GM19455 (cell line): ENCODE measurements around the gene LRP1B.
"Not testable (repeated sequence)": the region's sequence is repeated elsewhere in the genome, so short reads cannot be mapped to it uniquely, and the experiment has no call there.

Experiments
- ATAC-seq: cut with Tn5 transposase; IDR thresholded peaks from one replicate; pipeline ENCODE4 v1.9.1; 2021; ENCODE audit not compliant: unreplicated experiment

Gene LRP1B

GRCh38 chr2:142104134-142104758 lies 26.6 kb downstream of the LRP1B start:
- no peak for ATAC-seq

GRCh38 chr2:142100970-142101369 lies 29.8 kb downstream of the LRP1B start:
- ATAC-seq = no peak

DNA sequence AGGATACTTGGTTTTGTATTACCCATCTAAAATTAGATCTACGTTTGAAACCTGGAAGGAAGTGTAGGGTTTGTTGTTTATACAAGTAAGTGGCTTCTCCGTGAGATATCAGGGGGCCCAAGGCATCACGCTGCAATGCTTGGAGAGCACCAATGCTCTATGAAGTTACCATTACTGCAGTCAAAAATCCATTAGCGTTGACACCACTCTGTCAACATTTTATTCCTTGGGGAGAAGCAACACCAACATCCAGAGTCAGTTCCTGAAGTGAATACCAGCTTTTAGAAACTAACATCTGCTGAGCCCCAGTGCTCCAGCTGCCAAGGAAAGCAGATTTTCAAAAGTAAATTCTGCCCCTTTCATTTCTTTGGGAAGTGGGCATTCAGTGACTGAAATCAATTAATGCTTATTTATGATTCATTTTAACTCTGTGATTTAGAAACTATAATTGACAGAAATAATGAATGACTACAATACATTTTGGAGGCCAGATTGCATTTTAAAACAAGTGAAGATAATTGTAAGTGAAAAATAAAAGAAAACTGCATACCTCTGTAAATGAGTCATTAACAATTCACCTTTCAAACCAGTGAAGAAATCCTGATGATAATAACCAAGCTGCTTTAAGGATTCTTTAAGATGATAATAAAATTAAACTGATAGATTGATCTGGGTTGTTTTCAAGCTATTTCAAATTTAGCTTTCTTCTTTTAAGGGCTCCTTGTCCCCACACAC lies 30.5 kb downstream of the LRP1B start:
- ATAC-seq = no peak

GRCh38 chr2:142097711-142098110 lies 33.1 kb downstream of the LRP1B start:
- ATAC-seq = no peak

- no peak for ATAC-seq
Measured at GRCh38 chr2:142095647-142096046, 35.2 kb downstream of the LRP1B start.

DNA sequence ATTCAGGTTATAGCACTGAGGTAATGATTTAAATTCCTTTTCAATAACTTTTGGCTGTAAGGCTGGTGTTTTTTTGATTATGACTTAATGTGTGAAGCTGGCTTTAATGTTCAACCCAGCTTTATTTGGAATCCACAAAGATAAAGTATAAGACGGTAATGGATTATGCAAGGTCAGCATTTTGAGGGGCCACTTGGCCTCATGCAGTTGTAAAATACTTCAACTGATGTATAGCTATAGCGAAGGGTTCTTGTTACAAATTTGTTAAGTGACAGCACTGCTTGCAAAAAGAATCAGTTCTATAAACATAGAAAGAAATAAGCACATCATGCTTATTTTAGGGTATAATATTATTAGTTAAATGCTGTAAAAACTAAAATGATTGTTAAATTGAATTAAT lies 36.6 kb downstream of the LRP1B start:
- no peak for ATAC-seq

DNA sequence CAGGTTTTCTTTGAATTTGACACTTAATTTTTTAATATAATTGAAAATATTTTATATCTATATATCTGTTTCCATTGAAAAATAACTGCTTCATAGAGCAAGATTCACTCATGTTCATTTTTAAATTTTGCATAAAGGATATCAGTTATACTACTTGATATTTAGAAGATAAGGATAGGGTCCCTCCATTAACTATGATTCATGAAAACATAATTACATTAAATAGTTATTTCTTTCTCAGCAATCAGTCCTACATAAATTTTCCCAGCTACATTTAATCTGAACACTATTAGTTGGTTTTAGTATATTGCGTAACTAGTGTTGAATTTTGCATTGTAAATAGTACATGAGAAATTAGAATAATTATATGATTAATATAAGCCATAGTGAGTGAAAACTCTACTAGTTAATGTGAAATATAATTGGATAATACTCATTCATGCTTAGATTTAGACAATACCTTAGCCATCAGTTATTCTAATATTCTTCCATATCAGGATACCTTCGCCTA lies 42.7 kb downstream of the LRP1B start:
- no peak for ATAC-seq

DNA sequence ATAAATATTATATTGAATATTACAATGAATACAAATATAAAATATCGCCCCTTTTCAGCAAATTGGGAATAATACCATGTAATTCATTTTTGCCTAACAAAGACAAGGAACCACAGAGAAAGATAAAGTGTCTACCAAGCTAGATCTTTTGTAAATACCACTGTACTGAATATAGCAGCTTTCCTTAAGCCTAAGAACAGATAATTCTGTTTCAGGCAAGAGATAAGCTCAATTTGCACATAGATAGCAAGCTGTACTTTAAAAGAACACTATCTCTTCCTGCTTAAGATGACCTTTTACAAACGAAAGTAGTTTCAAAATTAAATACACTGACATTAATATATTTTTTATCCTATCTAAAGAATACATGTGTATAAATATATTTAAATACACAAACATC lies 43.2 kb downstream of the LRP1B start:
- not testable (repeated sequence) for ATAC-seq

DNA sequence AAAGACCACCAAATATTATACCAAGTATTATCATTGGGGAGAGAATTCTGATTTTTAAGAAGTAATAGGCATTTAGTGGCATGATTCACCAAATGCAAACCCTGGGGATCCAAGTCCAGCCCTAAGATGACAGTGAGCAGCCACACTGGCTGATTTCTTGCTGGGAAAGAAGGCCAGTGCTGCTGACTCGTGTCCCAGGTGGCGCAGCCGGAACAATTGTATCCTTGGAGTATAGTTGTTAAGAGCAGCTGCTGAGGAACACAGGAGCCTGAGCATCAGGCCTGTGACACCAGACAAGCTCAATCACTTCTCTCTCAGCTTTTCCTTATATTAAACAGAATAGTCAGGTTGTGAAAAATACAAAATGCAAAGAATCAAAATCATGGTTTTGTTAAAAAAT lies 48.4 kb downstream of the LRP1B start:
- no peak for ATAC-seq

DNA sequence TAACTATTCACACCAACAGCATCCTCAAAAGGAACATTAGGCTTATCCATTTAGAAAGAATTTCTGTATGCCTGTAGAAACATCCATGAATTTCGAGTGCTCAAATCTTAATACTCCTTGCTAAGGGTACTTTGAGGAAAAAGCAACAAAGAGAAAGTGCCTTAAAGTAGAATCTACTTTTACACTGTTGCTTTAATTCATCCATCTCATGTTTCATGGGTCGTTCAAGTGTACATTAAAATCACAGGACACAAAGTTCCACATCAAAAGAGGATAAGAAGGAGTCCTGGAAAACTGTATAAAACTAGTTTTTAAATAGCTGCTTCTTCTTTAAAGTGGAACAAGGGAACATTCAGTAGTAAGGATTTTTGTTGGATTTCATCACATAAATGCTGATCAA lies 54.5 kb downstream of the LRP1B start:
- no peak for ATAC-seq

DNA sequence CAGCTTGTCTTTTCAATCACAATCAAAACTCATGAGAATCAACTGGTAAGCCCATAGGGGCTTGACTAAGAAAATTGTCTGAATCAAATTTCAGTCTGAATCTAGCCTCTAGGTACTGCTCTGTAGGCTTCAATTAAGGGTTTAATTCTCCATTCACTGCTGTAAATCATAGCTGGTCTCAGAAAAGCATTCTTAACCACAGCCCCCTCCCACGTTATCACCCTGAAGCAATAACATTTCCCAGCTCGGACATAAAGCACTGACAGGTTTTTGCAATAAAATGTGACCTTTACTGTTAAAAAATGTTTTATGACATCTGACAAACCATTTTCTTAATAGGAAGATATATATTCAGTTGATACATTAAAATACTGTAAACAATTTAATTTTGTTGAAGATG lies 55.0 kb downstream of the LRP1B start:
- no peak for ATAC-seq

- ATAC-seq = no peak
Measured at GRCh38 chr2:142069251-142069888, 61.4 kb downstream of the LRP1B start.

- ATAC-seq = no peak
Measured at GRCh38 chr2:142065700-142066099, 65.1 kb downstream of the LRP1B start.

DNA sequence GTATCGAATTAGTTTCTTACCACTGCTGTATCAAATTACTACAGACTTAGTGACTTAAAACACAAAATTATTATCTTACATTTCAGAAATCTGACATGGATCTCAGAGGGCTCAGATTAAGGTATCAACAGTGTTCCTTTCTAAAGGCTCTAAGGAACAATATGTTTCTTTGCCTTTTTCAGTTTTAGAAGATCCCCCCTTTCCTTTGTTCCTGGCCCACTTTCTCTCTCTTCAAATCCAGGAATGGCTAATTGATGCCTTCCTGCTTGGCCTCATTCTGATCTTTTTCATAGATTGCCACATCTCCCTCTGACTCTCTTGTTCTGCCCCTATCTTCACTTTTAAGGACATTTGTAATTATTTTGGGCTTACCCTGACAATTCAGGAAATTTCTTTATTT lies 65.7 kb downstream of the LRP1B start:
- ATAC-seq = no peak

- ATAC-seq = no peak
Measured at GRCh38 chr2:142061733-142062132, 69.1 kb downstream of the LRP1B start.

DNA sequence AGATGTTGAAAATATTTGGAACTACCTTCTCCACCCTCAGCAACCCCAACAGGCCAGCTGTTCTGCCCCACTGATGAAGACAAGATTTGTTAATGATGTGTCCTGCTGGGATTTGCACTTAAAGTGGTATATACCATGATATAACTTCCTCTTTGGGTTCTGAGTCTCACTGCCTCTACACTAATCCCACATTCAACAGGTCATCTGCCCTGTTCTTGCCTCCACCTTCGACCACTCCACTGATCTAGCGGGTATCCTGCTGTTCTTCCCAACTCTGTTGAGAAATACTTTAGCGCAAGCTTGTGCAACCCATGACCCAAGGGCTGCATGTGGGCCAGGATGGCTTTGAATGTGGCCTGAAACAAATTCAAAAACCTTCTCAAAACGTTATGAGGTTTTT lies 72.7 kb downstream of the LRP1B start:
- no peak for ATAC-seq

GRCh38 chr2:142056784-142057183 lies 74.0 kb downstream of the LRP1B start:
- ATAC-seq = no peak

DNA sequence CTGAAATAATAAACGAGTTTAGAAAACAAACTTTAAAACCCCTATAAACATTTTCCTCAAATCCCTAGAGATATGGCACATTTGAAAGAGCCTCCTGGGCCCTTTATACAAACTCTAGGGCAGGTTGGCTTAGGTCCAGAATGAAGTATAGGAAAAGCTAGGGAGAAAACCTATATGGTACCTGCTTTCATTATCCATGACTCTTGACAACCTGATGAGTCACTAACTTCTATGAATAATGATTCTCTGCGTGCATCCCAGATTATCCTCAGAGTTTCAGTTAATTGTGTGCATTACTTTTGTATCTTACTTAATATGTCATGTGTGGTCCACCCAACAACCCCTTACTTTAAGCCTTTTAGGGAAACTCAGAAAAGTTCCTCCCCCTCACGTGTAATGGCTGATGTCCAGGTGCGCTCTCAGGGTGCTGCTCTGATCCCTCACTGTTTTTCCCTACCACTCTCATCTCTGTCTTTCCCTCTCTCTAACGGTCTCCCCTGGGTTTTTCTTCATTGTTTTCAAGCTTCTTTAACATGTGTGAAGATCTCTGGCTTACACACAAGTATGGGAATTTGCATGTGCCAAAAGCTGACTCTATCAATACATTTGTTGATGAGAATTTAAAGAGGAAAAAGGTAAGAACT lies 78.5 kb downstream of the LRP1B start:
- ATAC-seq = no peak

DNA sequence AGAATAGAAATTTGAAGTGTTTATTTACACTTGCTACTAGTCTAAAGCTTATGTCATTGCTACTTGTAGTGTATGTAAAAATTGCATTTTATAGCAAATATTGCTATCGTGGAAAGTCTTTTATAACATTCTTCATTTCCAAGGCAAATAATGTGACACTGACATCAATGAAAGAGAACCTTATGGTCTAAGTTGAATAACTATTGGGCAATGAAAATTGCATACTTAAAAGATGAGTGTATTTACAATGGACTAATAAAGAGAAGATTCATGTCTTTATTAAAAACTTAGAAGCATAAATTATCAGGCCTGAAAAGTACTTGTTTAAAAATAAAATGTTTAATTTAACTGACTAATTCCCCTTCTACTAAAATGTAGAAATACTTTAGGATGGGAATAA lies 82.2 kb downstream of the LRP1B start:
- ATAC-seq = no peak

GRCh38 chr2:142045641-142046040 lies 85.2 kb downstream of the LRP1B start:
- ATAC-seq = no peak

DNA sequence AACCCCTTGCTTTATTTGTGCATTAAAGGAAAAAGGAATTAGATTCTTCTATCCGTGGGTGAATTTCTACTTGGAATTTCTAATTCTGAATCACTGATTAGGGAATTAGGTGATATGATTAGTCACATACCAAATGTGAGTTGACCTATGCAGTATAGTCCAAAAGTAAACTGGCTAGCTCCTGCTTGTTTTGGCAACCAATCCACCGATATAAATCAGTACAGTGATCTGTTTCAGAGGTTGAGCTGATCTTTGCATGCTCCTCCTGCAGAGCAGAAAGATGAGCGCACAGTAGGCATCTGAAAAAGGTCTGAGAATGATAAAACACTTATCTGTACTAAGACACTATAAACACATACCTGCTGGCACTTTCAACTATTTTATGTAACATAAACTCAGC lies 86.6 kb downstream of the LRP1B start:
- ATAC-seq = no peak
